ENCODE measurements around the gene MCIDAS.
A peak's percentile ranks its signal among the peaks of the same experiment; 100 is the strongest.

DNA sequence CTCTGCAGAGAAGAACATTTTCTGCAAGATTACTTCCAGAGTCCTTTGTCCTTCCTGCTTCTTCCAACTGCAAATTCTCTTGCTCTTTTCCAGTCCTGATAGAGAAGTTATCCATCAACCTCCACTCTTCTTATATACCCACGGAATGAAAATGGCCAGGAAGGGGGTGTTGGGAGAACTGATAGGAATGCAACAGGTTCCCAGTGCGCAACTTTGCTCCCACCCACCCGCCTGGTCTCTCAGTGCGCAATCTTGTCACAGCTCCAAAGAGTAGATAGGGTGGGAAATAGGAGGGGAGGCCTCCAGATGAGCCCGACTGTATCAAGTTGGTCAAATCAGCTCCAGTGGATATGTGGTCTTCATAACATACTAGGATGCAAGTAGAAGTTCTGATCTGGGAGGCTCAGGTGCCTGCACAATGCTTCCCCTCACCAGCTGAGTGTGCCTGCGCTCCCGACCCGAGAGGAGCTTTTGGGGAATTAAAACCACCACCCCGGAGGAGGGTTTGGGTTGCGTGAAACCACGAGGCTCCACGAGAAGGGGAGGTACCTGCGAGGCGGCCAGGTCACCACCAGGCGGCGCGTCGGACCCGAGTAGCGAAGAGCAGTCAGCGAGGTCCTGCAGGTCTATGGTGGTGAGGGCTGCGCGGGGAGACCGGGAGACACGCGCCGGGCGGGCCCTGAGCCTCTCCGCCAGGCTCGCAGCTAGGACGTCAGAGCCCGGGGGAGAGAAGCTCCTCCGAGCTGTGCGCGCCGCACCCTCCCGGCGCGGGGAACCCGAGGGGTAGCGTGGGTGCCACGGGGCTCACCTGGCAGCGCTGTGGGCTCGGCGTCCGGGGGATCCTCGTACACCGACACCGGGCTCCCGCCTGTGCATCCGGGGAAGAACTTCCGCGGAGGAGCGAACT lies 835 bp downstream of the MCIDAS start:
- no peak for TF ChIP-seq EZH2 (IDR thresholded peaks at IDR 0.05; ENCODE audit: borderline replicate concordance, insufficient read depth, low read depth, low read length, poor library complexity, severe bottlenecking)
- TF ChIP-seq, protein P1, sequence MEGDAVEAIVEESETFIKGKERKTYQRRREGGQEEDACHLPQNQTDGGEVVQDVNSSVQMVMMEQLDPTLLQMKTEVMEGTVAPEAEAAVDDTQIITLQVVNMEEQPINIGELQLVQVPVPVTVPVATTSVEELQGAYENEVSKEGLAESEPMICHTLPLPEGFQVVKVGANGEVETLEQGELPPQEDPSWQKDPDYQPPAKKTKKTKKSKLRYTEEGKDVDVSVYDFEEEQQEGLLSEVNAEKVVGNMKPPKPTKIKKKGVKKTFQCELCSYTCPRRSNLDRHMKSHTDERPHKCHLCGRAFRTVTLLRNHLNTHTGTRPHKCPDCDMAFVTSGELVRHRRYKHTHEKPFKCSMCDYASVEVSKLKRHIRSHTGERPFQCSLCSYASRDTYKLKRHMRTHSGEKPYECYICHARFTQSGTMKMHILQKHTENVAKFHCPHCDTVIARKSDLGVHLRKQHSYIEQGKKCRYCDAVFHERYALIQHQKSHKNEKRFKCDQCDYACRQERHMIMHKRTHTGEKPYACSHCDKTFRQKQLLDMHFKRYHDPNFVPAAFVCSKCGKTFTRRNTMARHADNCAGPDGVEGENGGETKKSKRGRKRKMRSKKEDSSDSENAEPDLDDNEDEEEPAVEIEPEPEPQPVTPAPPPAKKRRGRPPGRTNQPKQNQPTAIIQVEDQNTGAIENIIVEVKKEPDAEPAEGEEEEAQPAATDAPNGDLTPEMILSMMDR (IDR thresholded peaks at IDR 0.05): peak; percentile 31

All from B cell (primary cell).